PFSK-1 (cell line): ENCODE data around the gene NEDD4L.

Experiments used
- FOXP2 ChIP-seq: optimal IDR thresholded peaks from 2 replicates; pipeline ENCODE3; 2011; ENCODE audit warnings: borderline replicate concordance, control low read depth, inconsistent platforms; ENCODE audit not compliant: insufficient read depth; ENCODE audit errors: extremely low read length, extremely low read depth
- POLR2AphosphoS5 ChIP-seq: IDR thresholded peaks from 2 replicates; pipeline ENCODE4 v1.6.1; 2012; ENCODE audit warnings: low read depth, mild to moderate bottlenecking, control low read depth, low read length, moderate library complexity
- REST ChIP-seq, 2 experiments: IDR thresholded peaks; 2 replicates each; pipeline versions ENCODE4 v1.6.1 to v1.8.0; 2011 to 2012; ENCODE audit warnings: low read depth in 2 of 2, low read length in 2 of 2, control low read depth in 1 of 2, inconsistent platforms in 1 of 2, mild to moderate bottlenecking in 1 of 2, moderate library complexity in 1 of 2; ENCODE audit not compliant: insufficient read depth in 1 of 2
- SIN3A ChIP-seq: IDR thresholded peaks from 2 replicates; pipeline ENCODE4 v1.6.1; 2012; ENCODE audit warnings: mild to moderate bottlenecking, low read length, moderate library complexity, borderline replicate concordance; ENCODE audit not compliant: insufficient read depth
- TAF1 ChIP-seq: IDR thresholded peaks from 2 replicates; pipeline ENCODE4 v1.6.1; 2012; ENCODE audit warnings: low read length, control low read depth, borderline replicate concordance; ENCODE audit not compliant: insufficient read depth

The NEDD4L gene

GRCh38 chr18:58367425-58368140, 323.6 kb downstream of the NEDD4L start:
- no peak for TF ChIP-seq POLR2AphosphoS5
- no peak for TF ChIP-seq TAF1
- TF ChIP-seq FOXP2, result no peak
- no peak for TF ChIP-seq SIN3A
- no peak for TF ChIP-seq REST (IDR thresholded peaks at IDR 0.05; ENCODE audit: insufficient read depth in 1 of 2, low read depth in 2 of 2, low read length in 2 of 2)

GRCh38 chr18:58369616-58370015, 325.6 kb downstream of the NEDD4L start:
- TF ChIP-seq TAF1, result no peak
- no peak for TF ChIP-seq POLR2AphosphoS5
- no peak for TF ChIP-seq SIN3A
- TF ChIP-seq FOXP2, result no peak
- no peak for TF ChIP-seq REST (IDR thresholded peaks at IDR 0.05; ENCODE audit: insufficient read depth in 1 of 2, low read depth in 2 of 2, low read length in 2 of 2)

- TF ChIP-seq SIN3A, result no peak
- TF ChIP-seq TAF1, result no peak
- no peak for TF ChIP-seq FOXP2
- TF ChIP-seq POLR2AphosphoS5, result no peak
- no peak for TF ChIP-seq REST (IDR thresholded peaks at IDR 0.05; ENCODE audit: insufficient read depth in 1 of 2, low read depth in 2 of 2, low read length in 2 of 2)
These were observed 326.1 kb downstream of the NEDD4L start for GRCh38 chr18:58370038-58370580.

GRCh38 chr18:58370612-58371011, 326.6 kb downstream of the NEDD4L start:
- TF ChIP-seq FOXP2 (no peak), REST (IDR thresholded peaks at IDR 0.05; ENCODE audit: insufficient read depth in 1 of 2, low read depth in 2 of 2, low read length in 2 of 2) (no peak), TAF1 (no peak), POLR2AphosphoS5 (no peak), SIN3A (no peak)
